ENCODE data around the gene EPHA8.

The EPHA8 gene

DNA sequence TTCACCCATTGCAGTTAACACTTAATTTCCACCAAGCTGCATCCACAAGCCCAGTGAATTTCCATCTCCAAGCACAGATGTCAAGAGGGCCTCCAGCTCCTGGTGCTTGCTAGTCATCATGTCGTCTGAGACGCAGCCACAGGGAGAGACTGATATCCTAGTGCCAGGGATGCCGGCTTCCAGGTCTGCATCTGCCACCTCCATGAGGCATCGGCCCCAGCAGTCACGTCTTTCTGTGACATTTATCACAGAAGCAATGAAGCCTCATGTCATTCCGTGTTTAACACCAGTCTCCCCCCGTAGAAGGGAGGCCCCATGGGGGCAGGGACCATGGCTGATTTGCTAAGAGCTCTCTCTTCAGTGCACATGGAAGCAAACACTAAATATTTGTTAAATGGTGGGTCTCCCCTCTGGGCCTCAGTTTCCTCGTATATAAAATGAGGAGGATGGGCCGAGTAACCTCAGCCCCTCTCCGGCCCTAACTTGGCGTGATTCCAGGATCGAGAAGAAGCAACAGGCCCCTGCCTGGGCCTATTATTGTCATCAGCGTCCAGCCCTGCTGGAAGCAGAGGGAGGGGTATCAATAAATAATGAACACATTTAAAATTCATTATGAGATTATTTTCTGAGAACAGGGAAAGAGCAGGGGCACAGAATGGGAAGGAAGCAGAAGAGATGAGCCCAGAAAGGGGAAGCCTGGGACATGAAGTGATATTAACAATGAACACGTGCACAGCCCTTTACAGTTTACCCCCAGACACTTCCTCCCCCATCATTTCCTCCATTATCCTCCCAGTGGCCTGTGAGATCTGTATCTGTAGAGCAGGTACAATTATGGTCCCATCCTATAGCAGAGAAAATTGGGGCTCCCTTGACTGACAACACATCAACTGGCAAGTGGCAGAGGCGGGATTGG lies 88.9 kb downstream of the EPHA8 start:
- DNase-seq = no peak

- DNase-seq = no peak
Measured at GRCh38 chr1:22652881-22653316, 89.6 kb downstream of the EPHA8 start, which contains the start of gene C1QB. Gene C1QB, plus strand, starts transcription at chr1:22653236. Its CDS starts 6,227 bp downstream, at chr1:22659463.
